ENCODE data around the gene TNXB. TPM values are rescaled to one million over a fixed set of nuclear protein-coding genes. Genes with fewer than 3 reads are reported as not detected.

The TNXB gene
- total and polyA plus RNA-seq, 9 of the 15 experiments (the other 6 are each of a cell fraction or from before 2014, with no cell fraction given), result 0.14 to 28.1 (median 12.4) TPM

GRCh38 chr6:32047855-32048766, 61.0 kb downstream of the TNXB start (continued):
- 0 out of 2 replicates have a peak, but pooled peaks have one; percentile 22 for TF ChIP-seq ZBTB2 (IDR thresholded peaks at IDR 0.05)
- TF ChIP-seq MTF1 (CRISPR knock-in tag; IDR thresholded peaks at IDR 0.05; ENCODE audit: borderline replicate concordance), result no peak
- TF ChIP-seq, protein P1, sequence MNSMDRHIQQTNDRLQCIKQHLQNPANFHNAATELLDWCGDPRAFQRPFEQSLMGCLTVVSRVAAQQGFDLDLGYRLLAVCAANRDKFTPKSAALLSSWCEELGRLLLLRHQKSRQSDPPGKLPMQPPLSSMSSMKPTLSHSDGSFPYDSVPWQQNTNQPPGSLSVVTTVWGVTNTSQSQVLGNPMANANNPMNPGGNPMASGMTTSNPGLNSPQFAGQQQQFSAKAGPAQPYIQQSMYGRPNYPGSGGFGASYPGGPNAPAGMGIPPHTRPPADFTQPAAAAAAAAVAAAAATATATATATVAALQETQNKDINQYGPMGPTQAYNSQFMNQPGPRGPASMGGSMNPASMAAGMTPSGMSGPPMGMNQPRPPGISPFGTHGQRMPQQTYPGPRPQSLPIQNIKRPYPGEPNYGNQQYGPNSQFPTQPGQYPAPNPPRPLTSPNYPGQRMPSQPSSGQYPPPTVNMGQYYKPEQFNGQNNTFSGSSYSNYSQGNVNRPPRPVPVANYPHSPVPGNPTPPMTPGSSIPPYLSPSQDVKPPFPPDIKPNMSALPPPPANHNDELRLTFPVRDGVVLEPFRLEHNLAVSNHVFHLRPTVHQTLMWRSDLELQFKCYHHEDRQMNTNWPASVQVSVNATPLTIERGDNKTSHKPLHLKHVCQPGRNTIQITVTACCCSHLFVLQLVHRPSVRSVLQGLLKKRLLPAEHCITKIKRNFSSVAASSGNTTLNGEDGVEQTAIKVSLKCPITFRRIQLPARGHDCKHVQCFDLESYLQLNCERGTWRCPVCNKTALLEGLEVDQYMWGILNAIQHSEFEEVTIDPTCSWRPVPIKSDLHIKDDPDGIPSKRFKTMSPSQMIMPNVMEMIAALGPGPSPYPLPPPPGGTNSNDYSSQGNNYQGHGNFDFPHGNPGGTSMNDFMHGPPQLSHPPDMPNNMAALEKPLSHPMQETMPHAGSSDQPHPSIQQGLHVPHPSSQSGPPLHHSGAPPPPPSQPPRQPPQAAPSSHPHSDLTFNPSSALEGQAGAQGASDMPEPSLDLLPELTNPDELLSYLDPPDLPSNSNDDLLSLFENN (IDR thresholded peaks at IDR 0.05; ENCODE audit: low read depth in 2 of 2, low read length in 2 of 2), result no peak
- no peak for TF ChIP-seq ZNF134 (CRISPR knock-in tag; conservative IDR thresholded peaks at IDR 0.05)
- no peak for TF ChIP-seq ZNF23 (CRISPR knock-in tag; IDR thresholded peaks at IDR 0.05)
- TF ChIP-seq ZNF445 (CRISPR knock-in tag; IDR thresholded peaks at IDR 0.05; ENCODE audit: low read depth), result no peak
- no peak for TF ChIP-seq TSC22D4 (tag; IDR thresholded peaks at IDR 0.05)
- TF ChIP-seq RBFOX2 (IDR thresholded peaks at IDR 0.05; ENCODE audit: low read depth, low read length), result peak; percentile 73
- TF ChIP-seq, protein P2, sequence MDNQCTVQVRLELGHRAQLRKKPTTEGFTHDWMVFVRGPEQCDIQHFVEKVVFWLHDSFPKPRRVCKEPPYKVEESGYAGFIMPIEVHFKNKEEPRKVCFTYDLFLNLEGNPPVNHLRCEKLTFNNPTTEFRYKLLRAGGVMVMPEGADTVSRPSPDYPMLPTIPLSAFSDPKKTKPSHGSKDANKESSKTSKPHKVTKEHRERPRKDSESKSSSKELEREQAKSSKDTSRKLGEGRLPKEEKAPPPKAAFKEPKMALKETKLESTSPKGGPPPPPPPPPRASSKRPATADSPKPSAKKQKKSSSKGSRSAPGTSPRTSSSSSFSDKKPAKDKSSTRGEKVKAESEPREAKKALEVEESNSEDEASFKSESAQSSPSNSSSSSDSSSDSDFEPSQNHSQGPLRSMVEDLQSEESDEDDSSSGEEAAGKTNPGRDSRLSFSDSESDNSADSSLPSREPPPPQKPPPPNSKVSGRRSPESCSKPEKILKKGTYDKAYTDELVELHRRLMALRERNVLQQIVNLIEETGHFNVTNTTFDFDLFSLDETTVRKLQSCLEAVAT (IDR thresholded peaks at IDR 0.05), result no peak
- no peak for TF ChIP-seq BCL6 (CRISPR knock-in tag; IDR thresholded peaks at IDR 0.05)
- TF ChIP-seq, protein P3, sequence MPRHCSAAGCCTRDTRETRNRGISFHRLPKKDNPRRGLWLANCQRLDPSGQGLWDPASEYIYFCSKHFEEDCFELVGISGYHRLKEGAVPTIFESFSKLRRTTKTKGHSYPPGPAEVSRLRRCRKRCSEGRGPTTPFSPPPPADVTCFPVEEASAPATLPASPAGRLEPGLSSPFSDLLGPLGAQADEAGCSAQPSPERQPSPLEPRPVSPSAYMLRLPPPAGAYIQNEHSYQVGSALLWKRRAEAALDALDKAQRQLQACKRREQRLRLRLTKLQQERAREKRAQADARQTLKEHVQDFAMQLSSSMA (CRISPR knock-in tag; IDR thresholded peaks at IDR 0.05), result no peak
- no peak for TF ChIP-seq PURB (CRISPR knock-in tag; IDR thresholded peaks at IDR 0.05; ENCODE audit: low read depth)
- TF ChIP-seq SAP30 (IDR thresholded peaks at IDR 0.05; ENCODE audit: borderline replicate concordance, insufficient read depth, low read depth, low read length, poor library complexity, severe bottlenecking), result no peak
- no peak for TF ChIP-seq ILF3 (IDR thresholded peaks at IDR 0.05; ENCODE audit: borderline replicate concordance)
- TF ChIP-seq ZNF408 (CRISPR knock-in tag; IDR thresholded peaks at IDR 0.05; ENCODE audit: low read depth), result no peak
- TF ChIP-seq, protein P4, sequence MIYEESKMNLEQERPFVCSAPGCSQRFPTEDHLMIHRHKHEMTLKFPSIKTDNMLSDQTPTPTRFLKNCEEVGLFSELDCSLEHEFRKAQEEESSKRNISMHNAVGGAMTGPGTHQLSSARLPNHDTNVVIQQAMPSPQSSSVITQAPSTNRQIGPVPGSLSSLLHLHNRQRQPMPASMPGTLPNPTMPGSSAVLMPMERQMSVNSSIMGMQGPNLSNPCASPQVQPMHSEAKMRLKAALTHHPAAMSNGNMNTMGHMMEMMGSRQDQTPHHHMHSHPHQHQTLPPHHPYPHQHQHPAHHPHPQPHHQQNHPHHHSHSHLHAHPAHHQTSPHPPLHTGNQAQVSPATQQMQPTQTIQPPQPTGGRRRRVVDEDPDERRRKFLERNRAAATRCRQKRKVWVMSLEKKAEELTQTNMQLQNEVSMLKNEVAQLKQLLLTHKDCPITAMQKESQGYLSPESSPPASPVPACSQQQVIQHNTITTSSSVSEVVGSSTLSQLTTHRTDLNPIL (CRISPR knock-in tag; IDR thresholded peaks at IDR 0.05), result no peak
- no peak for TF ChIP-seq POLR3G (IDR thresholded peaks at IDR 0.05; ENCODE audit: extremely low read depth, insufficient read length, insufficient replicate concordance)

All from K562 (cell line).